K562 (cell line): ENCODE measurements around the gene LTO1. TPM values are rescaled to one million over a fixed set of nuclear protein-coding genes. Genes with fewer than 3 reads are reported as not detected.
"Not testable (repeated sequence)": the region's sequence is repeated elsewhere in the genome, so short reads cannot be mapped to it uniquely, and the experiment has no call there.

Source experiments
- ATAC-seq: fragments of 200-7000 bp; cut with Tn5 transposase; 3 replicates; pipeline ENCODE4 v1.9.1; 2020; ENCODE audit warnings: moderate library complexity
- BruUV-seq: library from RNA; stranded (reverse); fragments of 400-500 nt; replicated peaks from 2 replicates; lab custom pipeline; 2021; lab: Mats Ljungman, UMichigan
- CTCF ChIA-PET: fragments of 300-600 bp; formaldehyde crosslinking; extraction: SDS; loops from one replicate; lab custom pipeline; 2021; ENCODE audit warnings: low intra/inter-chr PET ratio; lab: Yijun Ruan, JAX
- POLR2A ChIA-PET: fragments of 300-600, 350-650 bp; sonication (Branson Sonifier 250); formaldehyde crosslinking; extraction: SDS; loops from one replicate; lab custom pipeline; 2021; ENCODE audit warnings: antibody characterized with exemption, inconsistent platforms; lab: Yijun Ruan, JAX
- DNase-seq, 4 experiments: peaks; one replicate each; pipeline versions ENCODE4 v3.0.0 to v3.0.0-alpha.2; 2011 to 2018; ENCODE audit warnings: low spot score in 3 of 4, mixed read lengths in 3 of 4; ENCODE audit errors: extremely low read depth in 1 of 4
- FAIRE-seq: peaks from 2 replicates; lab custom pipeline; 2011; peaks lifted over from hg19 to GRCh38; lab: Jason Lieb, UNC
- H2AFZ ChIP-seq: 2 replicates; pipeline ENCODE4 v1.6.0; 2011; ENCODE audit warnings: low read depth, low read length, control low read depth, inconsistent platforms
- H3K27ac ChIP-seq: fragments of 200-600 bp; 3 replicates; pipeline ENCODE4 v1.8.0; 2011; ENCODE audit warnings: low read depth, mild to moderate bottlenecking, control low read depth, inconsistent platforms, low read length, moderate library complexity, mixed read lengths; ENCODE audit errors: extremely low read depth
- H3K27me3 ChIP-seq, 2 experiments: fragments of 300-600 bp in 1 of 2; 2 replicates in 1 of 2; 3 replicates in 1 of 2; pipeline versions ENCODE4 v1.6.0 to v1.8.0; 2011; ENCODE audit warnings: inconsistent platforms in 2 of 2, low read length in 2 of 2, mild to moderate bottlenecking in 1 of 2, mixed read lengths in 1 of 2, moderate library complexity in 1 of 2; ENCODE audit not compliant: control insufficient read depth in 2 of 2, insufficient read depth in 2 of 2
- H3K36me3 ChIP-seq: fragments of 300-600 bp; 3 replicates; pipeline ENCODE4 v1.8.0; 2011; ENCODE audit warnings: mild to moderate bottlenecking, low read length, inconsistent platforms; ENCODE audit not compliant: control insufficient read depth, insufficient read depth
- H3K4me1 ChIP-seq, 2 experiments: fragments of 200-600 bp in 1 of 2; replicated peaks in 1 of 2; 2 replicates in 1 of 2; 3 replicates in 1 of 2; pipeline versions ENCODE4 v1.5.1 to v1.8.0; 2011; ENCODE audit warnings: inconsistent platforms in 2 of 2, low read length in 2 of 2, mild to moderate bottlenecking in 1 of 2, mixed read lengths in 1 of 2, moderate library complexity in 1 of 2; ENCODE audit not compliant: control insufficient read depth in 2 of 2, insufficient read depth in 2 of 2
- H3K4me2 ChIP-seq: 2 replicates; pipeline ENCODE4 v1.6.1; 2011; ENCODE audit warnings: low read length, control low read depth, inconsistent platforms, mixed read lengths; ENCODE audit not compliant: insufficient read depth
- H3K4me3 ChIP-seq: fragments of 200-600 bp; sonication (generic), shearing (Covaris generic); 2 replicates; pipeline ENCODE4 v1.5.1; 2016; ENCODE audit warnings: control low read depth, inconsistent platforms
- H3K79me2 ChIP-seq: fragments of 200-600 bp; 3 replicates; pipeline ENCODE4 v1.8.0; 2011; ENCODE audit warnings: low read length, inconsistent platforms; ENCODE audit not compliant: control insufficient read depth, insufficient read depth
- H3K9ac ChIP-seq, 2 experiments: 2 replicates each; pipeline versions ENCODE4 v1.6.0 to v1.6.1; 2011; ENCODE audit warnings: low read depth in 2 of 2, low read length in 2 of 2, control low read depth in 1 of 2, inconsistent platforms in 1 of 2, mild to moderate bottlenecking in 1 of 2, mixed read lengths in 1 of 2; ENCODE audit not compliant: insufficient read depth in 1 of 2
- H3K9me1 ChIP-seq: one replicate; pipeline ENCODE4 v1.6.0; 2011; ENCODE audit warnings: inconsistent platforms, mild to moderate bottlenecking, low read length, moderate library complexity; ENCODE audit not compliant: control insufficient read depth, insufficient read depth
- H3K9me3 ChIP-seq: replicated peaks from 2 replicates; pipeline ENCODE4 v1.5.1; 2011; ENCODE audit warnings: low read depth, low read length, inconsistent platforms; ENCODE audit not compliant: control insufficient read depth, insufficient read depth
- H4K20me1 ChIP-seq: replicated peaks from 2 replicates; pipeline ENCODE4 v1.6.1; 2011; ENCODE audit warnings: low read length, inconsistent platforms, mixed read lengths; ENCODE audit not compliant: control insufficient read depth, insufficient read depth
- DPF2 ChIP-seq: fragments of 450-650 bp; IDR thresholded peaks from 2 replicates; pipeline ENCODE4 v1.6.1; 2016
- KLF10 ChIP-seq: fragments of 250-450 bp; sonication (Bioruptor Pico); IDR thresholded peaks from 2 replicates; pipeline ENCODE4 v1.6.1; 2021; ENCODE audit warnings: matching md5 sums
- MCM7 ChIP-seq, 2 experiments: fragments of 450-650 bp; IDR thresholded peaks; 2 replicates each; pipeline ENCODE4 v1.6.1; 2016 to 2018
- SIN3B ChIP-seq: fragments of 450-650 bp; IDR thresholded peaks from 2 replicates; pipeline ENCODE4 v1.6.1; 2017; ENCODE audit warnings: low read depth, mild to moderate bottlenecking, moderate library complexity
- ZNF316 ChIP-seq: fragments of 450-650 bp; IDR thresholded peaks from 2 replicates; pipeline ENCODE4 v1.6.1; 2016
- ZNF431 ChIP-seq: sonication (generic); formaldehyde crosslinking; IDR thresholded peaks from 2 replicates; pipeline ENCODE4 v1.8.0; 2022; ENCODE audit warnings: mild to moderate bottlenecking, missing genetic modification reagents
- WGBS: fragments of 100-300 bp; shearing (Covaris generic); methylation state at CpG from one replicate; pipeline ENCODE4 v1.1.6; 2016; ENCODE audit warnings: low coverage, mixed read lengths; ENCODE audit not compliant: insufficient coverage; ENCODE audit errors: missing lambda C conversion rate; 5-methylcytosine and 5-hydroxymethylcytosine counted together
- in situ Hi-C: fragments of 300-500 bp; cut with MboI; formaldehyde crosslinking; loops from 4 replicates; pipeline ENCODE4 v1.15.0; 2018; ENCODE audit warnings: inconsistent platforms, mixed read lengths
- intact Hi-C: fragments of 100-400 bp; cut with micrococcal nuclease; formaldehyde crosslinking; loops from 2 replicates; pipeline ENCODE4 v1.14.2; 2022
- polyA plus RNA-seq, 8 experiments: library from polyadenylated mRNA; depleted of rRNA in 4 of 8; stranded (reverse) in 5 of 8; unstranded in 3 of 8; fragments of >200 nt; fragmentation: Nextera tagmentation in 2 of 8; fragmentation: Illumina TruSeq in 1 of 8; extraction: Ambion mirVana in 2 of 8; extraction: Trizol in 1 of 8; gene quantifications; 2 replicates each; pipeline versions ENCODE4 v1.2.1 to v1.2.3, GENCODE V29; 2011 to 2014; ENCODE audit warnings: inconsistent platforms in 1 of 8, missing spikeins in 1 of 8
- total RNA-seq, 7 experiments: library from RNA; depleted of rRNA in 6 of 7; stranded (reverse); fragments of >200 nt in 6 of 7; fragmentation: Illumina TruSeq in 2 of 7; extraction: Trizol in 2 of 7; gene quantifications; 2 replicates each; pipeline versions ENCODE4 v1.2.1 to v1.2.3, GENCODE V29; 2011 to 2021; ENCODE audit warnings: low replicate concordance in 1 of 7
- TF ChIP-seq, protein P1 (sequence below): fragments of 200-800 bp; sonication (Bioruptor generic); IDR thresholded peaks from 2 replicates; pipeline ENCODE4 v1.6.1; 2017; ENCODE audit warnings: missing genetic modification characterization, missing compliant biosample characterization
- TF ChIP-seq, protein P2 (sequence below): fragments of 150-350 bp; IDR thresholded peaks from 2 replicates; pipeline ENCODE4 v1.6.1; 2014; ENCODE audit warnings: low read depth, mild to moderate bottlenecking, low read length, borderline replicate concordance
- TF ChIP-seq, protein P3 (sequence below), 2 experiments: fragments of 450-650 bp in 1 of 2; sonication (generic) in 1 of 2; formaldehyde crosslinking in 1 of 2; IDR thresholded peaks in 1 of 2; conservative IDR thresholded peaks in 1 of 2; 2 replicates each; pipeline versions ENCODE4 v1.6.1 to v1.8.1; 2016 to 2023; ENCODE audit warnings: mild to moderate bottlenecking in 2 of 2, moderate library complexity in 2 of 2, inconsistent platforms in 1 of 2, missing genetic modification reagents in 1 of 2

The LTO1 gene
- total and polyA plus RNA-seq, 9 of the 15 experiments (the other 6 are each of a cell fraction or from before 2014, with no cell fraction given): 2.6 to 43.4 (median 19.1) TPM

DNA sequence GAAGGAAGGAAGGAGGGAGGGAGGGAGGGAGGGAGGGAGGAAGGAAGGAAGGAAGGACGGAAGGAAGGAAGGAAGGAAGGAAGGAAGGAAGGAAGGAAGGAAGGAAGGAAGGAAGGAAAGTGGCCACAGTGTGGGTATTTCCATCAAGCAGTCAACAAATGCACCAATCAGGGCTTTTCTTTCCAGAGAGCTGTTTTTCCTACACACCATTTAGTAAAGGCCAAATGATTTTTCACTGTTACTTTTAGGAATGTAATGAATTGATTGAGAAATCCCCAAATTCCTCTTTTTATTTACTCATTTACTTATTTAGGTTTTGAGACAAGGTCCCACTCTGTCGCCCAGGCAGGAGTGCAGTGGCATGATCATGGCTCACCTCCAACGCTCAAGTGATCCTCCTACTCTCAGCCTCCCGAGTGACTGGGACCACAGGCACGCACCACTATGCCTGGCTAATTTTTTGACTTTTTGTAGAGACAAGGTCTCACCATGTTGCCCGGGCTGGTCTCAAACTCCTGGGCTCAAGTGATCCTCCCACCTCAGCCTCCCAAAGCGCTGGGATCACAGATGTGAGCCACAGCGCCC is 53.0 kb downstream of the LTO1 start:
- POLR2A ChIA-PET, H4K20me1 ChIP-seq, H2AFZ ChIP-seq, H3K9me3 ChIP-seq, H3K4me2 ChIP-seq, BruUV-seq, FAIRE-seq, H3K4me3 ChIP-seq, H3K9me1 ChIP-seq, H3K36me3 ChIP-seq, DNase-seq, CTCF ChIA-PET, H3K9ac ChIP-seq, in situ Hi-C loops, H3K4me1 ChIP-seq, intact Hi-C loops, H3K27ac ChIP-seq, ATAC-seq, H3K79me2 ChIP-seq: not testable (repeated sequence)
- peaks cover 12 to 27% of the 10 kb centered on the region in 2 experiments for H3K27me3 ChIP-seq
- 5% methylated on average over 7 of the region's 8 CpGs for WGBS

DNA sequence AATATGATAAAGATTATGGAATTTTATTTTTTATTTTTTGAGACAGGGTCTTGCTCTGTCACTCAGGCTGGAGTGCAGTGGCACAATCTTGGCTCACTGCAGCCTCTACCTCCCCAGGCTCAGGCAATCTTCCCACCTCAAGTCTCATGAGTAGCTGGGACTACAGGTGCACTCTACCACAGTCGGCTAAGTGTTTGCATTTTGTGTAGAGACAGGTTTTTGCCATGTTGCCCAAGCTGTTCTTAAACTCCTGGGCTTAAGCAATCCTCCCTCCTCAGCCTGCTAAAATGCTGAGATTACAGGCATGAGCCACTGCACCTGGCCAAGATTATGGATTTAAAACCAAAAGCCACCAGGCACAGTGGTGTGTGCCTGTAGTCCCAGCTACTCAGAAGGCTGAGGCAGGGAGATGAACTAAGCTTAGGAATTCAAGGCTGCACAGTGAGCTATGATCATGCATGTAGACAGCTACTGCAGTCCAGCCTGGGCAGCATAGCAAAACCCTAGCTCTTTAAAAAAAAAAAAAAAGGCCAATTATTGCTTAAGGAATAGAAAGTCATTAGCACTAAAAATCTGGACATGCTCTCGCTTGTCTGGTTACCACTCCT is 54.4 kb downstream of the LTO1 start:
- Histone ChIP-seq H3K9me3 (no peaks in the 10 kb centered on the region), H4K20me1 (no peaks in the 10 kb centered on the region), H3K36me3 (no peaks in the 10 kb centered on the region), H3K79me2 (no peaks in the 10 kb centered on the region), H3K4me1 (peaks cover 0 to 7% of the 10 kb centered on the region in 2 experiments; a peak in 4 of 5 replicates), H3K9me1 (no peaks in the 10 kb centered on the region), H2AFZ (no peak overlapping the region), H3K27me3 (peaks cover 13 to 34% of the 10 kb centered on the region in 2 experiments), H3K27ac (no peak overlapping the region), H3K9ac (no peak overlapping the region), H3K4me3 (no peak overlapping the region), H3K4me2 (no peak overlapping the region)
- POLR2A ChIA-PET: interaction anchor here (0.7 kb wide), 1 partner anchor 1068 kb away, joined by 3 read pairs; no protein-coding TSS in a partner anchor
- intact Hi-C loops: no loop called here
- ATAC-seq (no peak), FAIRE-seq (no peak), DNase-seq (no peak)
- in situ Hi-C loops: no loop called here
- WGBS: 4% methylated on average over 2 of the region's 2 CpGs
- BruUV-seq: no TSS peak
- CTCF ChIA-PET: no interaction called here
- TF ChIP-seq MCM7 (IDR thresholded peaks at IDR 0.05): no peak
- no peak for TF ChIP-seq DPF2
- TF ChIP-seq SIN3B: no peak
- TF ChIP-seq ZNF316: no peak
- TF ChIP-seq, protein P1, sequence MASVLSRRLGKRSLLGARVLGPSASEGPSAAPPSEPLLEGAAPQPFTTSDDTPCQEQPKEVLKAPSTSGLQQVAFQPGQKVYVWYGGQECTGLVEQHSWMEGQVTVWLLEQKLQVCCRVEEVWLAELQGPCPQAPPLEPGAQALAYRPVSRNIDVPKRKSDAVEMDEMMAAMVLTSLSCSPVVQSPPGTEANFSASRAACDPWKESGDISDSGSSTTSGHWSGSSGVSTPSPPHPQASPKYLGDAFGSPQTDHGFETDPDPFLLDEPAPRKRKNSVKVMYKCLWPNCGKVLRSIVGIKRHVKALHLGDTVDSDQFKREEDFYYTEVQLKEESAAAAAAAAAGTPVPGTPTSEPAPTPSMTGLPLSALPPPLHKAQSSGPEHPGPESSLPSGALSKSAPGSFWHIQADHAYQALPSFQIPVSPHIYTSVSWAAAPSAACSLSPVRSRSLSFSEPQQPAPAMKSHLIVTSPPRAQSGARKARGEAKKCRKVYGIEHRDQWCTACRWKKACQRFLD (CRISPR knock-in tag): no peak
- no peak for TF ChIP-seq ZNF431 (CRISPR knock-in tag)
- TF ChIP-seq, protein P2, sequence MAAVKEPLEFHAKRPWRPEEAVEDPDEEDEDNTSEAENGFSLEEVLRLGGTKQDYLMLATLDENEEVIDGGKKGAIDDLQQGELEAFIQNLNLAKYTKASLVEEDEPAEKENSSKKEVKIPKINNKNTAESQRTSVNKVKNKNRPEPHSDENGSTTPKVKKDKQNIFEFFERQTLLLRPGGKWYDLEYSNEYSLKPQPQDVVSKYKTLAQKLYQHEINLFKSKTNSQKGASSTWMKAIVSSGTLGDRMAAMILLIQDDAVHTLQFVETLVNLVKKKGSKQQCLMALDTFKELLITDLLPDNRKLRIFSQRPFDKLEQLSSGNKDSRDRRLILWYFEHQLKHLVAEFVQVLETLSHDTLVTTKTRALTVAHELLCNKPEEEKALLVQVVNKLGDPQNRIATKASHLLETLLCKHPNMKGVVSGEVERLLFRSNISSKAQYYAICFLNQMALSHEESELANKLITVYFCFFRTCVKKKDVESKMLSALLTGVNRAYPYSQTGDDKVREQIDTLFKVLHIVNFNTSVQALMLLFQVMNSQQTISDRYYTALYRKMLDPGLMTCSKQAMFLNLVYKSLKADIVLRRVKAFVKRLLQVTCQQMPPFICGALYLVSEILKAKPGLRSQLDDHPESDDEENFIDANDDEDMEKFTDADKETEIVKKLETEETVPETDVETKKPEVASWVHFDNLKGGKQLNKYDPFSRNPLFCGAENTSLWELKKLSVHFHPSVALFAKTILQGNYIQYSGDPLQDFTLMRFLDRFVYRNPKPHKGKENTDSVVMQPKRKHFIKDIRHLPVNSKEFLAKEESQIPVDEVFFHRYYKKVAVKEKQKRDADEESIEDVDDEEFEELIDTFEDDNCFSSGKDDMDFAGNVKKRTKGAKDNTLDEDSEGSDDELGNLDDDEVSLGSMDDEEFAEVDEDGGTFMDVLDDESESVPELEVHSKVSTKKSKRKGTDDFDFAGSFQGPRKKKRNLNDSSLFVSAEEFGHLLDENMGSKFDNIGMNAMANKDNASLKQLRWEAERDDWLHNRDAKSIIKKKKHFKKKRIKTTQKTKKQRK: no peak
- TF ChIP-seq, protein P3, sequence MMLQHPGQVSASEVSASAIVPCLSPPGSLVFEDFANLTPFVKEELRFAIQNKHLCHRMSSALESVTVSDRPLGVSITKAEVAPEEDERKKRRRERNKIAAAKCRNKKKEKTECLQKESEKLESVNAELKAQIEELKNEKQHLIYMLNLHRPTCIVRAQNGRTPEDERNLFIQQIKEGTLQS (IDR thresholded peaks at IDR 0.05): no peak
- TF ChIP-seq, protein P3 (CRISPR knock-in tag; conservative IDR thresholded peaks at IDR 0.05): no peak
- no peak for TF ChIP-seq KLF10 (CRISPR knock-in tag)
